K562 (cell line): ENCODE results near the gene CAPN5. TPM values are rescaled to one million over a fixed set of nuclear protein-coding genes. Genes with fewer than 3 reads are reported as not detected.
A peak's percentile ranks its signal among the peaks of the same experiment; 100 is the strongest.

Source experiments
- ARHGAP35 ChIP-seq: fragments of 450-650 bp; IDR thresholded peaks from 2 replicates; pipeline ENCODE4 v1.6.1; 2018; ENCODE audit not compliant: partially characterized antibody
- CBFA2T2 ChIP-seq: fragments of 450-650 bp; conservative IDR thresholded peaks from 2 replicates; pipeline ENCODE4 v1.6.1; 2017; ENCODE audit warnings: mild to moderate bottlenecking
- CBX3 ChIP-seq, 2 experiments: IDR thresholded peaks; 1 replicate in 1 of 2; 2 replicates in 1 of 2; pipeline ENCODE4 v1.6.1; 2012; ENCODE audit warnings: inconsistent platforms in 2 of 2, low read length in 2 of 2, borderline replicate concordance in 1 of 2, control low read depth in 1 of 2
- HDAC8 ChIP-seq: fragments of 450-650 bp; IDR thresholded peaks from 2 replicates; pipeline ENCODE4 v1.6.1; 2016; ENCODE audit warnings: mild to moderate bottlenecking, missing genetic modification characterization, moderate library complexity, missing compliant biosample characterization
- HEY1 ChIP-seq: fragments of 250-450 bp; sonication (Bioruptor Pico); IDR thresholded peaks from 2 replicates; pipeline ENCODE4 v1.5.0; 2020; ENCODE audit warnings: mild to moderate bottlenecking, moderate library complexity, borderline replicate concordance
- MCM2 ChIP-seq: fragments of 450-650 bp; IDR thresholded peaks from 2 replicates; pipeline ENCODE4 v1.6.1; 2017; ENCODE audit warnings: low read depth, mild to moderate bottlenecking
- MEF2A ChIP-seq: IDR thresholded peaks from 2 replicates; pipeline ENCODE4 v1.6.1; 2011; ENCODE audit warnings: low read depth, mild to moderate bottlenecking, low read length, moderate library complexity; ENCODE audit not compliant: control insufficient read depth
- NCOR1 ChIP-seq: fragments of 450-650 bp; IDR thresholded peaks from 2 replicates; pipeline ENCODE4 v1.6.1; 2016; ENCODE audit warnings: mild to moderate bottlenecking, moderate library complexity
- NFIC ChIP-seq: fragments of 450-650 bp; IDR thresholded peaks from 2 replicates; pipeline ENCODE4 v1.6.1; 2017; ENCODE audit warnings: mild to moderate bottlenecking, inconsistent platforms
- NONO ChIP-seq, 2 experiments: fragments of 200-400 bp in 1 of 2; fragments of 450-650 bp in 1 of 2; formaldehyde crosslinking in 1 of 2; IDR thresholded peaks; 2 replicates each; pipeline ENCODE4 v1.6.1; 2017; ENCODE audit warnings: low read depth in 2 of 2, mild to moderate bottlenecking in 2 of 2, moderate library complexity in 2 of 2, low read length in 1 of 2
- NR2C2 ChIP-seq, 2 experiments: fragments of 200-800 bp in 1 of 2; sonication (Bioruptor generic) in 1 of 2; sonication (generic) in 1 of 2; formaldehyde crosslinking in 1 of 2; IDR thresholded peaks; 2 replicates each; pipeline versions ENCODE4 v1.6.1 to v1.8.0; 2016 to 2022; ENCODE audit warnings: mild to moderate bottlenecking in 1 of 2, missing compliant biosample characterization in 1 of 2, missing genetic modification characterization in 1 of 2, missing genetic modification reagents in 1 of 2
- NR4A1 ChIP-seq, 2 experiments: fragments of 250-450 bp in 1 of 2; fragments of 450-650 bp in 1 of 2; sonication (Bioruptor Pico) in 1 of 2; IDR thresholded peaks; 2 replicates each; pipeline versions ENCODE4 v1.4.0 to v1.6.1; 2016 to 2020; ENCODE audit warnings: mild to moderate bottlenecking in 2 of 2, missing compliant biosample characterization in 1 of 2, missing genetic modification characterization in 1 of 2, moderate library complexity in 1 of 2
- OTX1 ChIP-seq: fragments of 450-650 bp; formaldehyde crosslinking; IDR thresholded peaks from 2 replicates; pipeline ENCODE4 v1.4.0; 2022; ENCODE audit warnings: mild to moderate bottlenecking
- RUNX1 ChIP-seq: sonication (generic); IDR thresholded peaks from 2 replicates; pipeline ENCODE4 v1.6.1; 2016; ENCODE audit warnings: antibody characterized with exemption, low read depth
- SMAD4 ChIP-seq: fragments of 250-450 bp; sonication (Bioruptor Pico); conservative IDR thresholded peaks from 2 replicates; pipeline ENCODE4 v1.8.0; 2021; ENCODE audit warnings: inconsistent platforms, mild to moderate bottlenecking, moderate library complexity
- TAF9B ChIP-seq: fragments of 450-650 bp; IDR thresholded peaks from 2 replicates; pipeline ENCODE4 v1.6.1; 2018; ENCODE audit warnings: mild to moderate bottlenecking; ENCODE audit not compliant: partially characterized antibody
- TCF3 ChIP-seq: sonication (generic); formaldehyde crosslinking; IDR thresholded peaks from 2 replicates; pipeline ENCODE4 v1.4.0; 2020; ENCODE audit warnings: mild to moderate bottlenecking, missing genetic modification reagents
- USF2 ChIP-seq: sonication (generic); formaldehyde crosslinking; IDR thresholded peaks from 2 replicates; pipeline ENCODE4 v1.5.0; 2020; ENCODE audit warnings: missing genetic modification reagents
- ZC3H11A ChIP-seq: IDR thresholded peaks from 2 replicates; pipeline ENCODE4 v1.6.1; 2012; ENCODE audit warnings: low read depth, low read length, improper control_type of control experiment
- ZFPM2 ChIP-seq: fragments of 250-450 bp; sonication (Bioruptor Pico); IDR thresholded peaks from 2 replicates; pipeline ENCODE4 v1.5.1; 2022; ENCODE audit warnings: mild to moderate bottlenecking
- ZNF165 ChIP-seq: fragments of 250-450 bp; sonication (Bioruptor Pico); IDR thresholded peaks from 2 replicates; pipeline ENCODE4 v1.4.0; 2020; ENCODE audit warnings: borderline replicate concordance
- ZNF583 ChIP-seq: fragments of 250-450 bp; sonication (Bioruptor Pico); IDR thresholded peaks from 2 replicates; pipeline ENCODE4 v1.4.0; 2020
- ZNF584 ChIP-seq: fragments of 200-800 bp; sonication (Bioruptor generic); IDR thresholded peaks from 2 replicates; pipeline ENCODE4 v1.6.1; 2016; ENCODE audit warnings: low read depth, mild to moderate bottlenecking, missing genetic modification characterization, missing compliant biosample characterization
- ZNF586 ChIP-seq: fragments of 450-650 bp; formaldehyde crosslinking; conservative IDR thresholded peaks from 2 replicates; pipeline ENCODE4 v1.4.0; 2020; ENCODE audit warnings: mild to moderate bottlenecking, moderate library complexity
- ZNF766 ChIP-seq: fragments of 200-800 bp; sonication (Bioruptor generic); conservative IDR thresholded peaks from 2 replicates; pipeline ENCODE4 v1.6.1; 2016; ENCODE audit warnings: missing genetic modification characterization, missing compliant biosample characterization
- ZNF77 ChIP-seq: fragments of 250-450 bp; sonication (Bioruptor Pico); IDR thresholded peaks from 2 replicates; pipeline ENCODE4 v1.5.0; 2020
- ZNF79 ChIP-seq: fragments of 250-450 bp; sonication (Bioruptor Pico); IDR thresholded peaks from 2 replicates; pipeline ENCODE4 v1.4.0; 2020; ENCODE audit warnings: low read depth, mild to moderate bottlenecking, moderate library complexity
- polyA plus RNA-seq, 8 experiments: library from polyadenylated mRNA; depleted of rRNA in 4 of 8; stranded (reverse) in 5 of 8; unstranded in 3 of 8; fragments of >200 nt; fragmentation: Nextera tagmentation in 2 of 8; fragmentation: Illumina TruSeq in 1 of 8; extraction: Ambion mirVana in 2 of 8; extraction: Trizol in 1 of 8; gene quantifications; 2 replicates each; pipeline versions ENCODE4 v1.2.1 to v1.2.3, GENCODE V29; 2011 to 2014; ENCODE audit warnings: inconsistent platforms in 1 of 8, missing spikeins in 1 of 8
- total RNA-seq, 7 experiments: library from RNA; depleted of rRNA in 6 of 7; stranded (reverse); fragments of >200 nt in 6 of 7; fragmentation: Illumina TruSeq in 2 of 7; extraction: Trizol in 2 of 7; gene quantifications; 2 replicates each; pipeline versions ENCODE4 v1.2.1 to v1.2.3, GENCODE V29; 2011 to 2021; ENCODE audit warnings: low replicate concordance in 1 of 7
- TF ChIP-seq, protein P1 (sequence below): fragments of 450-650 bp; formaldehyde crosslinking; IDR thresholded peaks from 2 replicates; pipeline ENCODE4 v1.4.0; 2020; ENCODE audit warnings: mild to moderate bottlenecking, moderate library complexity

Gene CAPN5
- total and polyA plus RNA-seq, 9 of the 15 experiments (the other 6 are each of a cell fraction or from before 2014, with no cell fraction given): 0.04 to 0.44 (median 0.14) TPM; not detected in 2

GRCh38 chr11:77053217-77054015 is 13.4 kb upstream of the CAPN5 start (continued):
- TF ChIP-seq CBFA2T2 (peak; percentile 67), NFIC (no peak), NR4A1 (CRISPR knock-in tag; IDR thresholded peaks at IDR 0.05) (no peak), NR4A1 (tag; IDR thresholded peaks at IDR 0.05) (peak; percentile 99), OTX1 (CRISPR knock-in tag) (peak; percentile 64; the same call in 1 of the 2 replicates), ZNF586 (CRISPR knock-in tag) (no peak), MEF2A (no peak), ZNF79 (CRISPR knock-in tag) (peak; percentile 71; the same call in 1 of the 2 replicates), RUNX1 (no peak), ZNF584 (CRISPR knock-in tag) (0 out of 2 replicates have a peak, but pooled peaks have one; percentile 41), ZC3H11A (no peak), CBX3 (IDR thresholded peaks at IDR 0.05; ENCODE audit: borderline replicate concordance in 1 of 2, low read length in 2 of 2) (no peak), ZNF583 (no peak), MCM2 (no peak), USF2 (CRISPR knock-in tag) (no peak), ZFPM2 (CRISPR knock-in tag) (0 out of 2 replicates have a peak, but pooled peaks have one; percentile 51), NR2C2 (CRISPR knock-in tag; IDR thresholded peaks at IDR 0.05) (no peak), NR2C2 (tag; IDR thresholded peaks at IDR 0.05) (no peak), SMAD4 (CRISPR knock-in tag) (0 out of 2 replicates have a peak, but pooled peaks have one; percentile 64), HDAC8 (tag) (peak; percentile 89), ZNF165 (CRISPR knock-in tag) (peak; percentile 70; the same call in 1 of the 2 replicates), TAF9B (no peak), ZNF77 (CRISPR knock-in tag) (no peak), ZNF766 (CRISPR knock-in tag) (peak; percentile 69), ARHGAP35 (no peak), NCOR1 (peak; percentile 71), NONO (IDR thresholded peaks at IDR 0.05; ENCODE audit: low read depth in 2 of 2, low read length in 1 of 2) (no peak), HEY1 (CRISPR knock-in tag) (no peak), TCF3 (CRISPR knock-in tag) (peak; percentile 68)
- TF ChIP-seq, protein P1, sequence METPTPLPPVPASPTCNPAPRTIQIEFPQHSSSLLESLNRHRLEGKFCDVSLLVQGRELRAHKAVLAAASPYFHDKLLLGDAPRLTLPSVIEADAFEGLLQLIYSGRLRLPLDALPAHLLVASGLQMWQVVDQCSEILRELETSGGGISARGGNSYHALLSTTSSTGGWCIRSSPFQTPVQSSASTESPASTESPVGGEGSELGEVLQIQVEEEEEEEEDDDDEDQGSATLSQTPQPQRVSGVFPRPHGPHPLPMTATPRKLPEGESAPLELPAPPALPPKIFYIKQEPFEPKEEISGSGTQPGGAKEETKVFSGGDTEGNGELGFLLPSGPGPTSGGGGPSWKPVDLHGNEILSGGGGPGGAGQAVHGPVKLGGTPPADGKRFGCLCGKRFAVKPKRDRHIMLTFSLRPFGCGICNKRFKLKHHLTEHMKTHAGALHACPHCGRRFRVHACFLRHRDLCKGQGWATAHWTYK (CRISPR knock-in tag): peak; percentile 97
